GM18951 (cell line): ENCODE measurements around the gene PROZ.

Experiments used
- POLR2A ChIP-seq: IDR thresholded peaks from 4 replicates; pipeline ENCODE4 v1.6.1; 2011; ENCODE audit warnings: mild to moderate bottlenecking; ENCODE audit not compliant: insufficient read length, insufficient read depth; ENCODE audit errors: extremely low read depth
- in situ Hi-C: fragments of 300-500 bp; cut with MboI; formaldehyde crosslinking; loops from one replicate; pipeline ENCODE4 v1.12.0; 2022; ENCODE audit warnings: low sequenced_read_pairs, mixed read lengths, inconsistent platforms; ENCODE audit not compliant: unreplicated experiment

Gene PROZ

GRCh38 chr13:113192902-113193301 lies 34.5 kb downstream of the PROZ start:
- TF ChIP-seq POLR2A = no peak
- in situ Hi-C loops = no loop called here

- in situ Hi-C loops = no loop called here
- no peak for TF ChIP-seq POLR2A
Observed at GRCh38 chr13:113195360-113195759, 36.9 kb downstream of the PROZ start.

GRCh38 chr13:113196970-113197737 lies 38.7 kb downstream of the PROZ start:
- TF ChIP-seq POLR2A = no peak
- in situ Hi-C loops = no loop called here

GRCh38 chr13:113201815-113202214 lies 43.4 kb downstream of the PROZ start:
- no peak for TF ChIP-seq POLR2A
- in situ Hi-C loops = no loop called here

GRCh38 chr13:113202912-113203311 lies 44.5 kb downstream of the PROZ start:
- in situ Hi-C loops = no loop called here
- no peak for TF ChIP-seq POLR2A

GRCh38 chr13:113203507-113204377 lies 45.3 kb downstream of the PROZ start:
- in situ Hi-C loops = no loop called here
- TF ChIP-seq POLR2A = no peak

GRCh38 chr13:113204378-113204734 lies 45.9 kb downstream of the PROZ start:
- no peak for TF ChIP-seq POLR2A
- in situ Hi-C loops = no loop called here

- no peak for TF ChIP-seq POLR2A
- in situ Hi-C loops = no loop called here
Observed at GRCh38 chr13:113205428-113205931, 47.0 kb downstream of the PROZ start.

- no peak for TF ChIP-seq POLR2A
- in situ Hi-C loops = no loop called here
Observed at GRCh38 chr13:113207460-113207859, 49.0 kb downstream of the PROZ start.

- no peak for TF ChIP-seq POLR2A
- in situ Hi-C loops = no loop called here
Observed at GRCh38 chr13:113207890-113208420, 49.5 kb downstream of the PROZ start.

GRCh38 chr13:113208421-113209335 lies 50.2 kb downstream of the PROZ start, which contains the start of gene PCID2:
Gene PCID2 (minus strand): TSS chr13:113208669. CDS start chr13:113208634, 35 bp downstream.
- in situ Hi-C loops = no loop called here
- peak; percentile 82 for TF ChIP-seq POLR2A

GRCh38 chr13:113209336-113209758 lies 50.9 kb downstream of the PROZ start, which contains the start of gene CUL4A:
Gene CUL4A (plus strand): TSS chr13:113209613. CDS start chr13:113209628, 15 bp downstream.
- in situ Hi-C loops = no loop called here
- peak; percentile 65 for TF ChIP-seq POLR2A
